Vagina (tissue), 2 donors: ENCODE measurements around the gene LYPD4.

Source experiments
- CTCF ChIP-seq, 3 experiments: fragments of 450-650 bp in 2 of 3; fragments of 200-600 bp in 1 of 3; sonication (generic) in 1 of 3; IDR thresholded peaks; one replicate each; pipeline ENCODE4 v1.5.1; 2017 to 2019; ENCODE audit warnings: antibody characterized with exemption in 3 of 3, mild to moderate bottlenecking in 2 of 3, moderate library complexity in 2 of 3
- POLR2AphosphoS5 ChIP-seq, 2 donors: sonication (generic); formaldehyde crosslinking; IDR thresholded peaks; one replicate each; pipeline ENCODE4 v1.9.0; 2017; ENCODE audit warnings: antibody characterized with exemption in 2 of 2, mild to moderate bottlenecking in 2 of 2, low read depth in 1 of 2; ENCODE audit not compliant: insufficient read depth in 1 of 2

GRCh38 chr19:41853344-41853743 lies 8.9 kb upstream of the LYPD4 start:
- TF ChIP-seq CTCF (IDR thresholded peaks at IDR 0.05) (no peak), POLR2AphosphoS5 (IDR thresholded peaks at IDR 0.05; ENCODE audit: insufficient read depth in 1 of 2, low read depth in 1 of 2) (no peak)
